ENCODE data around the gene POLDIP3. TPM values are rescaled to one million over a fixed set of nuclear protein-coding genes. Genes with fewer than 3 reads are reported as not detected.

The POLDIP3 gene
- 35.4 to 41.4 TPM (median 39.9 TPM) in 5 replicates for total RNA-seq (2022; extraction: Qiagen RNA extraction)

DNA sequence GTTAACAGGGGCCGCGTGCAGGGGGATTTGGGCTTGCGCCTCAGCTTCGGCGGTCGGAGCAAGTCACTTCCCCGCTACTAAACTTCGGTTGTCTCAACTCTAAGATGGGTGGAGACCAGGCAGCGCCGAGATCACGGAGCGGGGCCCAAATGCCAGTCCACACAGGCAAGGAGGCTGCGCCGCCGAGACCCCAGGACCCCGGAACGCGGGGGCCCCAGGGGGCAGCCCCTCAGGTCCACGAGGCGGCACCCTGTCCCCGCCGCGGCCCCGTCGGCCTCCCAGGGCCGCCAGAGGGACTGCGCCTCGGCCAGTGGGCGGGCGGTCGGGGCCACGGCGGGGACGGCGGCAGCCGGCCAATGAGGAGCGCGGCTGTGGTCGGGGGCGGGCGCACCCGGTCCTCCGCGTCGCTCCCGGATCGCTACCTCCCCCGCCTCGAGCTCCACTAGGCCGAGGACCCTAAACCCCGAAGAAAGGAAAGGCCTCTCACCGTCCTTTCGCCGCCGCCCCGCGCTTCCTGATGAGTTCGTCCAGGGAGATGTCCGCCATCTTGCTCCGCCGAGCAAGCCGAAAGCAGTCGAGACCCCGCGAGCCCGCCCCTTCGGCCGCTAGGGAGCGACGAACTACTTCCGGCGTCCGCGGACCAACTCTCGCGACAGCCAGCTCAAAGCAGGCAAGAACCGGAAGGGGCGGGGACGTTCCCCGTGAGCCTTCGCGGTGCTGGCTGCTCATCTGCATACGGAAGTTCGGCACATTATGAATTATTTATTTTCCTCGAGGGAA is at the start of gene POLDIP3:
TSS of gene POLDIP3 (minus strand) at position 572 of the 780 bp plus-strand sequence. CDS start at position 546, 26 bp downstream.

GRCh38 chr22:42649246-42650099 is 34.8 kb upstream of the POLDIP3 start, which contains the start of gene CYB5R3:
TSS of gene CYB5R3 (minus strand) at chr22:42649392. CDS start at chr22:42649315, 77 bp downstream.

GRCh38 chr22:42553475-42554361 is 61.0 kb downstream of the POLDIP3 start, which contains the start of gene SERHL2:
TSS of gene SERHL2 (plus strand) at chr22:42553956. CDS start at chr22:42554021, 65 bp downstream.

Other genes with a start within 250 kb of the POLDIP3 start
- gene NFAM1, start 182.5 kb downstream of the POLDIP3 start, total RNA-seq (2022; extraction: Qiagen RNA extraction), result 0.01 TPM in 1 of 5 replicates, not detected in the others
- gene RRP7A, start 95.1 kb downstream of the POLDIP3 start, total RNA-seq (2022; extraction: Qiagen RNA extraction), result 46.3 to 50.5 TPM (median 49.6 TPM) in 5 replicates
- 0.09 to 0.25 TPM (median 0.24 TPM) in 4 of 5 replicates, not detected in the other for gene SERHL2, start 60.9 kb downstream of the POLDIP3 start, total RNA-seq (2022; extraction: Qiagen RNA extraction)
- not detected in 5 replicates for gene ATP5MGL, start 25.7 kb upstream of the POLDIP3 start, total RNA-seq (2022; extraction: Qiagen RNA extraction)
- 86.5 to 146 TPM (median 135 TPM) in 5 replicates for gene CYB5R3, start 34.5 kb upstream of the POLDIP3 start, total RNA-seq (2022; extraction: Qiagen RNA extraction)
- gene A4GALT, start 106.0 kb upstream of the POLDIP3 start, total RNA-seq (2022; extraction: Qiagen RNA extraction), result 17.7 to 27.9 TPM (median 27.3 TPM) in 5 replicates
- gene ARFGAP3, start 242.4 kb upstream of the POLDIP3 start, total RNA-seq (2022; extraction: Qiagen RNA extraction), result 19.6 to 25.5 TPM (median 23.9 TPM) in 5 replicates

All from A549 treated with dexamethasone at 1 μM for 4 hours (cell line).